SU-DHL-6 (cell line): ENCODE data around the gene ABCC4.

Experiments
- H2AFZ ChIP-seq: fragments of 200-600 bp; sonication (generic); 2 replicates; pipeline ENCODE4 v1.6.1; 2014; ENCODE audit warnings: low read depth, mild to moderate bottlenecking, moderate library complexity, mixed read lengths, antibody characterized with exemption, low read length; ENCODE audit not compliant: severe bottlenecking
- H3F3A ChIP-seq: fragments of 200-600 bp; shearing (Covaris generic); 2 replicates; pipeline ENCODE4 v1.6.0; 2016; ENCODE audit warnings: antibody characterized with exemption, mild to moderate bottlenecking; ENCODE audit not compliant: insufficient read depth
- H3K27ac ChIP-seq: fragments of 200-600 bp; sonication (generic); 2 replicates; pipeline ENCODE4 v1.5.1; 2016; ENCODE audit warnings: low read depth, mild to moderate bottlenecking, low read length, moderate library complexity, mixed read lengths
- H3K27me3 ChIP-seq: fragments of 200-600 bp; sonication (generic), shearing (Covaris generic); 2 replicates; pipeline ENCODE4 v1.6.0; 2014; ENCODE audit warnings: mild to moderate bottlenecking, low read length
- H3K36me3 ChIP-seq: fragments of 200-600 bp; sonication (generic); 2 replicates; pipeline ENCODE4 v1.6.1; 2014; ENCODE audit warnings: mild to moderate bottlenecking, low read length, mixed read lengths
- H3K4me2 ChIP-seq: fragments of 300-600, 200-600 bp; shearing (Covaris generic), sonication (generic); 2 replicates; pipeline ENCODE4 v1.6.0; 2014; ENCODE audit warnings: low read length, low read depth, mild to moderate bottlenecking; ENCODE audit not compliant: poor library complexity, severe bottlenecking
- H3K4me3 ChIP-seq: fragments of 200-600 bp; sonication (generic); 2 replicates; pipeline ENCODE4 v1.5.1; 2014; ENCODE audit warnings: antibody characterized with exemption, low read length, mild to moderate bottlenecking, mixed read lengths; ENCODE audit not compliant: insufficient read depth, poor library complexity, severe bottlenecking
- H3K79me2 ChIP-seq: fragments of 200-600 bp; sonication (generic); 2 replicates; pipeline ENCODE4 v1.6.1; 2014; ENCODE audit warnings: mild to moderate bottlenecking, low read length, moderate library complexity; ENCODE audit not compliant: insufficient read depth
- H3K9ac ChIP-seq: fragments of 200-600 bp; sonication (generic); 2 replicates; pipeline ENCODE4 v1.7.0; 2014; ENCODE audit warnings: mild to moderate bottlenecking, low read length
- H3K9me2 ChIP-seq: fragments of 200-600 bp; sonication (generic); replicated peaks from 2 replicates; pipeline ENCODE4 v1.6.1; 2014; ENCODE audit warnings: low read length; ENCODE audit not compliant: insufficient read depth
- H3K9me3 ChIP-seq: fragments of 200-600 bp; sonication (generic); 2 replicates; pipeline ENCODE4 v1.6.1; 2014; ENCODE audit warnings: low read length, mixed read lengths; ENCODE audit not compliant: insufficient read depth
- H4K20me1 ChIP-seq: fragments of 200-600 bp; sonication (generic); 2 replicates; pipeline ENCODE4 v1.6.1; 2014; ENCODE audit warnings: low read depth, mild to moderate bottlenecking, antibody characterized with exemption, low read length, moderate library complexity, mixed read lengths
- CTCF ChIP-seq: fragments of 200-600 bp; sonication (generic); IDR thresholded peaks from one replicate; pipeline ENCODE4 v1.5.1; 2017; ENCODE audit warnings: antibody characterized with exemption, mild to moderate bottlenecking, low read length, moderate library complexity; ENCODE audit not compliant: insufficient read depth, poor library complexity, severe bottlenecking
- EZH2phosphoT487 ChIP-seq: fragments of 200-600 bp; sonication (generic), shearing (Covaris generic); conservative IDR thresholded peaks from 2 replicates; pipeline ENCODE4 v1.6.1; 2018; ENCODE audit warnings: mild to moderate bottlenecking, antibody characterized with exemption, low read length, moderate library complexity, mixed read lengths

ABCC4 gene

GRCh38 chr13:95121516-95121915 lies 179.7 kb downstream of the ABCC4 start:
- no peak overlapping the region for H2AFZ ChIP-seq
- no peaks in the 10 kb centered on the region for H4K20me1 ChIP-seq
- H3K9me2 ChIP-seq, result no peaks in the 10 kb centered on the region
- H3K79me2 ChIP-seq, result no peaks in the 10 kb centered on the region
- H3F3A ChIP-seq, result no peaks in the 10 kb centered on the region
- H3K27ac ChIP-seq, result no peak overlapping the region
- H3K27me3 ChIP-seq, result no peaks in the 10 kb centered on the region
- TF ChIP-seq CTCF (no peak), EZH2phosphoT487 (no peak)
- H3K36me3 ChIP-seq, result no peaks in the 10 kb centered on the region
- H3K4me2 ChIP-seq, result no peak overlapping the region
- no peak overlapping the region for H3K4me3 ChIP-seq
- H3K9ac ChIP-seq, result no peak overlapping the region
- no peaks in the 10 kb centered on the region for H3K9me3 ChIP-seq

- Histone ChIP-seq H3K4me2 (no peak overlapping the region), H2AFZ (no peak overlapping the region), H3F3A (no peaks in the 10 kb centered on the region), H3K9ac (no peak overlapping the region), H3K9me2 (no peaks in the 10 kb centered on the region), H3K36me3 (no peaks in the 10 kb centered on the region), H3K4me3 (no peak overlapping the region), H3K9me3 (no peaks in the 10 kb centered on the region), H3K27me3 (no peaks in the 10 kb centered on the region), H3K79me2 (no peaks in the 10 kb centered on the region), H3K27ac (no peak overlapping the region), H4K20me1 (no peaks in the 10 kb centered on the region)
- TF ChIP-seq EZH2phosphoT487, result no peak
- TF ChIP-seq CTCF, result no peak
Measured at GRCh38 chr13:95120650-95121049, 180.6 kb downstream of the ABCC4 start.

- Histone ChIP-seq H3K27ac (no peak overlapping the region), H3K4me3 (no peak overlapping the region)
Measured at GRCh38 chr13:95118541-95119324, 182.5 kb downstream of the ABCC4 start.

More at GRCh38 chr13:95118541-95119324, 182.5 kb downstream of the ABCC4 start:
- Histone ChIP-seq H3K36me3 (no peaks in the 10 kb centered on the region), H3K4me2 (no peak overlapping the region), H3K9ac (no peak overlapping the region), H3K9me2 (no peaks in the 10 kb centered on the region), H4K20me1 (no peaks in the 10 kb centered on the region), H3F3A (no peaks in the 10 kb centered on the region), H3K27me3 (no peaks in the 10 kb centered on the region), H3K9me3 (no peaks in the 10 kb centered on the region), H3K79me2 (no peaks in the 10 kb centered on the region), H2AFZ (no peak overlapping the region)
- TF ChIP-seq CTCF (no peak), EZH2phosphoT487 (no peak)
